ENCODE measurements around the gene TANC1. TPM values are rescaled to one million over a fixed set of nuclear protein-coding genes. Genes with fewer than 3 reads are reported as not detected.

TANC1 gene
- polyA plus RNA-seq, 1 donor, result 22.6 TPM

- H3K27me3 ChIP-seq (ENCODE audit: control insufficient read depth, insufficient read depth, low read length), result no peaks in the 10 kb centered on the region
- peaks cover 61% of the 10 kb centered on the region for H3K36me3 ChIP-seq (ENCODE audit: control insufficient read depth, insufficient read depth, low read length)
- no peaks in the 10 kb centered on the region for H3K9me3 ChIP-seq (ENCODE audit: control insufficient read depth, low read depth, low read length)
- WGBS (ENCODE audit: insufficient coverage, low lambda C conversion rate), result no CpG with 5 or more reads among the region's 15 CpGs
- no peaks in the 10 kb centered on the region for H3K4me1 ChIP-seq (ENCODE audit: control insufficient read depth, insufficient read depth, low read length)
- no peak overlapping the region for H3K4me3 ChIP-seq (ENCODE audit: low read length)
- no peak for DNase-seq
- H3K27ac ChIP-seq (ENCODE audit: low read length), result no peak overlapping the region
Measured at GRCh38 chr2:159229476-159230144, 261.2 kb downstream of the TANC1 start.

GRCh38 chr2:159230145-159230877 is 261.9 kb downstream of the TANC1 start:
- Histone ChIP-seq H3K4me3 (ENCODE audit: low read length) (no peak overlapping the region), H3K9me3 (ENCODE audit: control insufficient read depth, low read depth, low read length) (no peaks in the 10 kb centered on the region), H3K27ac (ENCODE audit: low read length) (no peak overlapping the region), H3K4me1 (ENCODE audit: control insufficient read depth, insufficient read depth, low read length) (no peaks in the 10 kb centered on the region), H3K36me3 (ENCODE audit: control insufficient read depth, insufficient read depth, low read length) (peaks cover 61% of the 10 kb centered on the region), H3K27me3 (ENCODE audit: control insufficient read depth, insufficient read depth, low read length) (no peaks in the 10 kb centered on the region)
- no peak for DNase-seq
- no CpG with 5 or more reads among the region's 19 CpGs for WGBS (ENCODE audit: insufficient coverage, low lambda C conversion rate)

GRCh38 chr2:159232456-159233170 is 264.2 kb downstream of the TANC1 start:
- no peak overlapping the region for H3K4me3 ChIP-seq (ENCODE audit: low read length)
- H3K36me3 ChIP-seq (ENCODE audit: control insufficient read depth, insufficient read depth, low read length), result peaks cover 60% of the 10 kb centered on the region
- WGBS (ENCODE audit: insufficient coverage, low lambda C conversion rate), result no CpG with 5 or more reads among the region's 3 CpGs
- no peak for DNase-seq
- no peaks in the 10 kb centered on the region for H3K4me1 ChIP-seq (ENCODE audit: control insufficient read depth, insufficient read depth, low read length)
- no peaks in the 10 kb centered on the region for H3K9me3 ChIP-seq (ENCODE audit: control insufficient read depth, low read depth, low read length)
- no peaks in the 10 kb centered on the region for H3K27me3 ChIP-seq (ENCODE audit: control insufficient read depth, insufficient read depth, low read length)
- H3K27ac ChIP-seq (ENCODE audit: low read length), result no peak overlapping the region

- Histone ChIP-seq H3K27me3 (ENCODE audit: control insufficient read depth, insufficient read depth, low read length) (no peaks in the 10 kb centered on the region), H3K9me3 (ENCODE audit: control insufficient read depth, low read depth, low read length) (no peaks in the 10 kb centered on the region), H3K4me3 (ENCODE audit: low read length) (no peak overlapping the region), H3K27ac (ENCODE audit: low read length) (no peak overlapping the region), H3K4me1 (ENCODE audit: control insufficient read depth, insufficient read depth, low read length) (no peaks in the 10 kb centered on the region), H3K36me3 (ENCODE audit: control insufficient read depth, insufficient read depth, low read length) (peaks cover 53% of the 10 kb centered on the region)
- no peak for DNase-seq
- WGBS (ENCODE audit: insufficient coverage, low lambda C conversion rate), result 100% methylated on average over 2 of the region's 6 CpGs
Measured at GRCh38 chr2:159234868-159235267, 266.4 kb downstream of the TANC1 start.

GRCh38 chr2:159243529-159243928 is 275.1 kb downstream of the TANC1 start:
- Histone ChIP-seq H3K4me1 (ENCODE audit: control insufficient read depth, insufficient read depth, low read length) (no peaks in the 10 kb centered on the region), H3K36me3 (ENCODE audit: control insufficient read depth, insufficient read depth, low read length) (peaks cover 41% of the 10 kb centered on the region), H3K9me3 (ENCODE audit: control insufficient read depth, low read depth, low read length) (no peaks in the 10 kb centered on the region), H3K27ac (ENCODE audit: low read length) (no peak overlapping the region), H3K27me3 (ENCODE audit: control insufficient read depth, insufficient read depth, low read length) (no peaks in the 10 kb centered on the region), H3K4me3 (ENCODE audit: low read length) (no peak overlapping the region)
- DNase-seq, result no peak

DNA sequence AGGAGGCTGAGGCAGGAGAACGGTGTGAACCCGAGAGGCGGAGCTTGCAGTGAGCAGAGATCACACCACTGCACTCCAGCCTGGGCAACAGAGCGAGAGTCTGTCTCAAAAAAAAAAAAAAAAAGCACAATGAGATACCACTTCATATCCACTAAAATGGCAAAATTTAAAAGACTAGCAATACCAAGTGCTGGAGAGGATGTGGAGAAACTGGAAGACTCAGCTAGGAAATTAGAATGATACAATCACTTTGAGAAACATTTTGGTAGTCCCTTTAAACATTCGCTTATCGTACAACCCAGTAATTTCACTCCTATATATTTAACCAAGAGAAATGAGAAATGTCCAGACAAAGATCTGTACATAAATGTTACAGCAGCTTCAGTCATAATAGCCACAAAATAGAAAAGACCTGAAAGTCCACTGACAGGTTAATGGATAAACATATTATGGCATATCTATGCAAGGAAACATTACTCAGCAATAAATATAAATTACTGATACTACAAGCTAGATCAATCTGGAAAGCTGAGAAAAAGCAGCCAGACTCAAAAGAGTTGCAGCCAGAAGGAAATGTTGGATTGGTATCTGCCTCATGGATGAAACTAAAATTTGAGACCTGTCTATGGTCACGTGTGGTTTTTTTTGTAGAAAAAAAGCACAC is 278.0 kb downstream of the TANC1 start:
- DNase-seq, result no peak
- H3K27ac ChIP-seq (ENCODE audit: low read length), result no peak overlapping the region
- H3K9me3 ChIP-seq (ENCODE audit: control insufficient read depth, low read depth, low read length), result no peaks in the 10 kb centered on the region
- no peak overlapping the region for H3K4me3 ChIP-seq (ENCODE audit: low read length)
- H3K36me3 ChIP-seq (ENCODE audit: control insufficient read depth, insufficient read depth, low read length), result peaks cover 20% of the 10 kb centered on the region
- no peaks in the 10 kb centered on the region for H3K4me1 ChIP-seq (ENCODE audit: control insufficient read depth, insufficient read depth, low read length)
- no CpG with 5 or more reads among the region's 7 CpGs for WGBS (ENCODE audit: insufficient coverage, low lambda C conversion rate)
- H3K27me3 ChIP-seq (ENCODE audit: control insufficient read depth, insufficient read depth, low read length), result no peaks in the 10 kb centered on the region

GRCh38 chr2:159249990-159250715 is 281.7 kb downstream of the TANC1 start:
- WGBS (ENCODE audit: insufficient coverage, low lambda C conversion rate), result 75% methylated on average over 1 of the region's 7 CpGs
- Histone ChIP-seq H3K27ac (ENCODE audit: low read length) (peak overlapping the region; percentile 16), H3K27me3 (ENCODE audit: control insufficient read depth, insufficient read depth, low read length) (no peaks in the 10 kb centered on the region), H3K4me1 (ENCODE audit: control insufficient read depth, insufficient read depth, low read length) (no peaks in the 10 kb centered on the region), H3K36me3 (ENCODE audit: control insufficient read depth, insufficient read depth, low read length) (peaks cover 18% of the 10 kb centered on the region), H3K9me3 (ENCODE audit: control insufficient read depth, low read depth, low read length) (no peaks in the 10 kb centered on the region), H3K4me3 (ENCODE audit: low read length) (no peak overlapping the region)
- DNase-seq, result peak; percentile 40 to 50

DNA sequence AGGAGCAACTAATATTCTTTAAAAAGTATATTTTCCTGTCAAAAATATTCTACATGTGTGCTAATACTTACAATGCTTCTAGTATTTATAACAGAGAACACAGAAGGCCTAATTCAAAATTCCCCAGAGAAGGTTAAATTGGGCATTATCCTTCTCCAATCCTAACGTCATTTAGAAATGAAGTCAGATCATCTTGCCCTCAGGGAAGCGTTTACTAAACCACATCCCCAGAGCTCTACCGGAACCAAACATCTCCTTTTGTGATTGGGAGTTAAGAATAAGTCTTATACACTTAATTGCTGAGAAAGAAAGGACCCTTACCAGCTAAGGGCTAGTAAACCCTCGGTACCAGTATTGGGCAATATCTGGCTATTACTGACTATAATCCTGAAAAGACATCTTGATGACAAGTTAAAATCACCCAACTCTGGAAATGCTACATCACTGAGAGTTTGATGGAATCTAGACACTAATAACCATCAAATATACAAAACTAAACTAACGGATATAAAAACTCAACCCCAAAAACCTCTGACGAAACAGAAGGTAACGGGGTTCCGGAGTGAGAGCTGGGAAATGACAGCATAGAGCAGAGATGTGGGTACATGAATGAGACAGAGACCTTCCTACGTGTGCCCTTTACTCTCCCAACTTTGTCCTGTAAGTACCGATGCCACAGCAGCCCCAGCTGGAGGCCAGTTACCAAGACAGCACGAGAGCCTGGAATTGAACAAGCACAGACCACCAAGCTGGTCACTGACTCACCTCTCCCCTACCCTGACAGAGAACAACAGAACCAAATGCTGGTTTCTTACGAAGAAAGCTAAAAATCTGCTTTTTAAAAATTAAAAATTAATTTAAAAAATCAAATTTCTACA is 283.1 kb downstream of the TANC1 start:
- no peaks in the 10 kb centered on the region for H3K9me3 ChIP-seq (ENCODE audit: control insufficient read depth, low read depth, low read length)
- peaks cover 14% of the 10 kb centered on the region for H3K36me3 ChIP-seq (ENCODE audit: control insufficient read depth, insufficient read depth, low read length)
- no peak overlapping the region for H3K27ac ChIP-seq (ENCODE audit: low read length)
- WGBS (ENCODE audit: insufficient coverage, low lambda C conversion rate), result no CpG with 5 or more reads among the region's 12 CpGs
- H3K4me1 ChIP-seq (ENCODE audit: control insufficient read depth, insufficient read depth, low read length), result no peaks in the 10 kb centered on the region
- DNase-seq, result no peak
- H3K27me3 ChIP-seq (ENCODE audit: control insufficient read depth, insufficient read depth, low read length), result no peaks in the 10 kb centered on the region
- H3K4me3 ChIP-seq (ENCODE audit: low read length), result no peak overlapping the region

GRCh38 chr2:159252905-159253304 is 284.5 kb downstream of the TANC1 start:
- no peak for DNase-seq
- H3K4me1 ChIP-seq (ENCODE audit: control insufficient read depth, insufficient read depth, low read length), result no peaks in the 10 kb centered on the region
- 100% methylated on average over 2 of the region's 4 CpGs for WGBS (ENCODE audit: insufficient coverage, low lambda C conversion rate)
- H3K27me3 ChIP-seq (ENCODE audit: control insufficient read depth, insufficient read depth, low read length), result no peaks in the 10 kb centered on the region
- H3K4me3 ChIP-seq (ENCODE audit: low read length), result no peak overlapping the region
- no peak overlapping the region for H3K27ac ChIP-seq (ENCODE audit: low read length)
- no peaks in the 10 kb centered on the region for H3K9me3 ChIP-seq (ENCODE audit: control insufficient read depth, low read depth, low read length)
- H3K36me3 ChIP-seq (ENCODE audit: control insufficient read depth, insufficient read depth, low read length), result peaks cover 15% of the 10 kb centered on the region
